ENCODE data around the gene UBC.
"Not testable (repeated sequence)": the region's sequence is repeated elsewhere in the genome, so short reads cannot be mapped to it uniquely, and the experiment has no call there.

Gene UBC

GRCh38 chr12:124913474-124914391 lies 717 bp downstream of the UBC start:
- Mint-ChIP-seq H3K4me3 (peak overlapping the region; percentile 100), H3K27me3 (ENCODE audit: low read depth, poor library complexity) (peaks cover 19% of the 10 kb centered on the region), H3K9me3 (peaks cover 20% of the 10 kb centered on the region), H3K36me3 (ENCODE audit: low read depth) (peaks cover 41% of the 10 kb centered on the region), H3K4me1 (peaks cover 83% of the 10 kb centered on the region), H3K27ac (peak overlapping the region; percentile 100)
- DNase-seq: peak; percentile 79
- TF ChIP-seq CTCF (IDR thresholded peaks at IDR 0.05): peak; percentile 41

DNA sequence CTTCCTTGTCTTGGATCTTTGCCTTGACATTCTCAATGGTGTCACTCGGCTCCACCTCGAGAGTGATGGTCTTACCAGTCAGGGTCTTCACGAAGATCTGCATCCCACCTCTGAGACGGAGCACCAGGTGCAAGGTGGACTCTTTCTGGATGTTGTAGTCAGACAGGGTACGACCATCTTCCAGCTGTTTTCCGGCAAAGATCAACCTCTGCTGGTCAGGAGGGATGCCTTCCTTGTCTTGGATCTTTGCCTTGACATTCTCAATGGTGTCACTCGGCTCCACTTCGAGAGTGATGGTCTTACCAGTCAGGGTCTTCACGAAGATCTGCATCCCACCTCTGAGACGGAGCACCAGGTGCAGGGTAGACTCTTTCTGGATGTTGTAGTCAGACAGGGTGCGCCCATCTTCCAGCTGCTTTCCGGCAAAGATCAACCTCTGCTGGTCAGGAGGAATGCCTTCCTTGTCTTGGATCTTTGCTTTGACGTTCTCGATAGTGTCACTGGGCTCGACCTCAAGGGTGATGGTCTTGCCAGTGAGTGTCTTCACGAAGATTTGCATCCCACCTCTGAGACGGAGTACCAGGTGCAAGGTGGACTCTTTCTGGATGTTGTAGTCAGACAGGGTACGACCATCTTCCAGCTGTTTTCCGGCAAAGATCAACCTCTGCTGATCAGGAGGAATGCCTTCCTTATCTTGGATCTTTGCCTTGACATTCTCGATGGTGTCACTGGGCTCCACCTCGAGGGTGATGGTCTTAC lies 1.7 kb downstream of the UBC start:
- Mint-ChIP-seq H3K27me3 (ENCODE audit: low read depth, poor library complexity) (peaks cover 19% of the 10 kb centered on the region), H3K9me3 (peaks cover 20% of the 10 kb centered on the region), H3K27ac (peak overlapping the region; percentile 74), H3K36me3 (ENCODE audit: low read depth) (peaks cover 41% of the 10 kb centered on the region), H3K4me3 (peak overlapping the region; percentile 100), H3K4me1 (peaks cover 72% of the 10 kb centered on the region)
- not testable (repeated sequence) for DNase-seq

- peak overlapping the region; percentile 70 for H3K4me3 Mint-ChIP-seq
- peaks cover 20% of the 10 kb centered on the region for H3K9me3 Mint-ChIP-seq
- H3K27me3 Mint-ChIP-seq (ENCODE audit: low read depth, poor library complexity): peaks cover 16% of the 10 kb centered on the region
- peaks cover 41% of the 10 kb centered on the region for H3K36me3 Mint-ChIP-seq (ENCODE audit: low read depth)
- not testable (repeated sequence) for DNase-seq
- H3K4me1 Mint-ChIP-seq: peaks cover 63% of the 10 kb centered on the region
- H3K27ac Mint-ChIP-seq: peak overlapping the region; percentile 26
These were observed 2.9 kb downstream of the UBC start for GRCh38 chr12:124911521-124911920.

- Mint-ChIP-seq H3K27ac (peak overlapping the region; percentile 26), H3K4me1 (peaks cover 63% of the 10 kb centered on the region), H3K9me3 (peaks cover 20% of the 10 kb centered on the region)
These were observed 3.6 kb downstream of the UBC start for GRCh38 chr12:124910561-124911478.

GRCh38 chr12:124909831-124910560 lies 4.5 kb downstream of the UBC start:
- H3K9me3 Mint-ChIP-seq: peaks cover 20% of the 10 kb centered on the region
- H3K36me3 Mint-ChIP-seq (ENCODE audit: low read depth): peaks cover 41% of the 10 kb centered on the region
- peaks cover 19% of the 10 kb centered on the region for H3K27me3 Mint-ChIP-seq (ENCODE audit: low read depth, poor library complexity)
- DNase-seq: no peak
- no peak for TF ChIP-seq CTCF (IDR thresholded peaks at IDR 0.05)
- H3K4me3 Mint-ChIP-seq: peak overlapping the region; percentile 70
- peaks cover 58% of the 10 kb centered on the region for H3K4me1 Mint-ChIP-seq
- no peak overlapping the region for H3K27ac Mint-ChIP-seq

More at GRCh38 chr12:124910561-124911478, 3.6 kb downstream of the UBC start:
- H3K27me3 Mint-ChIP-seq (ENCODE audit: low read depth, poor library complexity): peaks cover 18% of the 10 kb centered on the region
- no peak for DNase-seq
- H3K4me3 Mint-ChIP-seq: peak overlapping the region; percentile 70
- H3K36me3 Mint-ChIP-seq (ENCODE audit: low read depth): peaks cover 41% of the 10 kb centered on the region
- no peak for TF ChIP-seq CTCF (IDR thresholded peaks at IDR 0.05)
